Measurements from ENCODE around the gene HEPH. TPM values are rescaled to one million over a fixed set of nuclear protein-coding genes. Genes with fewer than 3 reads are reported as not detected.

Gene HEPH
- total RNA-seq, 1 donor from 2014 or later = 0.50 TPM

DNA sequence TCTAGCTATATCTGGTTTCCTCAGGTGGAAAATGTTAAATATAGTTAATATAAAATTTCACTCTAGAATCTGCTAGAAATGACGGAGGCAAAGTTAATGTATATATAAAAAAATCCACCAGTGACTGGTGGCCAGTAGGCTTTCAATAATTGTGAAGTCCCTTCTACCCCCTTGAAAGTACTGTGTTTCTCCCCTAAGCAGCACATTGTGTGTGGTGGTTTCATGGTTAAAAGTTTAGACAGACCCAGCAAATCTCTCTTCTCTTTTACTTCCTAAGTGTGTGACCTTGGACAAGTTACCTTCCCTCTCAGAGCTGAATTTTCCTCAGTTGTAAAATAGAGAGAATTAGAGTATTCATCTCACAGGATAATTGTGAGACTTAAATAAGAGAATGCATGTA is 600 bp upstream of the HEPH start:
- DNase-seq (ENCODE audit: low spot score) = no peak
- H3K4me1 Mint-ChIP-seq (ENCODE audit: low read depth) = no peaks in the 10 kb centered on the region
- H3K27ac Mint-ChIP-seq (ENCODE audit: unreplicated experiment) = no peak overlapping the region
- H3K9me3 Mint-ChIP-seq (ENCODE audit: low read depth) = peaks cover 11% of the 10 kb centered on the region
- no peak for TF ChIP-seq CTCF (IDR thresholded peaks at IDR 0.05)
- H3K36me3 Mint-ChIP-seq (ENCODE audit: low read depth) = no peaks in the 10 kb centered on the region
- no peaks in the 10 kb centered on the region for H3K27me3 Mint-ChIP-seq (ENCODE audit: low read depth)
- H3K4me3 Mint-ChIP-seq (ENCODE audit: unreplicated experiment) = no peak overlapping the region

GRCh38 chrX:66164470-66164869 is 423 bp downstream of the HEPH start:
- H3K27me3 Mint-ChIP-seq (ENCODE audit: low read depth) = no peaks in the 10 kb centered on the region
- H3K27ac Mint-ChIP-seq (ENCODE audit: unreplicated experiment) = no peak overlapping the region
- H3K9me3 Mint-ChIP-seq (ENCODE audit: low read depth) = peaks cover 12% of the 10 kb centered on the region
- H3K4me1 Mint-ChIP-seq (ENCODE audit: low read depth) = no peaks in the 10 kb centered on the region
- no peak overlapping the region for H3K4me3 Mint-ChIP-seq (ENCODE audit: unreplicated experiment)
- DNase-seq (ENCODE audit: low spot score) = no peak
- H3K36me3 Mint-ChIP-seq (ENCODE audit: low read depth) = no peaks in the 10 kb centered on the region
- no peak for TF ChIP-seq CTCF (IDR thresholded peaks at IDR 0.05)

DNA sequence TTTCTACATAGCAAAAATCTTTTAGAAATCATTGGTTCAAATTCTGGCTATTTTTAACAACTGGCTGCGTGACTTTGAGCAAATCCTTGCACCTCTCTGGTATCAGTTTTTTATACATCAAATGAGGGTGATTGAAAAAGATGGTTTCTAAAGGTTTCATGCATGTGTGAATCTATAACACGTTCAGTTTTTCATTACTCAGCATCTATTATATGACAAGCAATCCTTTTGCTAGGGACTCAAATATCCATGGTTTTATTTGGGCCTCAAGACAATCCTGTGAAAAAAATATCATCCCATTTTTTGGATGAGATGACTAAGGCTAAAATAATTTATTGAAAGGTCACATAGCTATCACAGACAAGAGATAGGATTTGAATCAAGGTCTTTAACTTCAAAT is 884 bp downstream of the HEPH start:
- TF ChIP-seq CTCF (IDR thresholded peaks at IDR 0.05) = no peak
- Mint-ChIP-seq H3K27me3 (ENCODE audit: low read depth) (no peaks in the 10 kb centered on the region), H3K36me3 (ENCODE audit: low read depth) (no peaks in the 10 kb centered on the region), H3K4me1 (ENCODE audit: low read depth) (no peaks in the 10 kb centered on the region), H3K9me3 (ENCODE audit: low read depth) (peaks cover 10% of the 10 kb centered on the region), H3K27ac (ENCODE audit: unreplicated experiment) (no peak overlapping the region), H3K4me3 (ENCODE audit: unreplicated experiment) (no peak overlapping the region)
- no peak for DNase-seq (ENCODE audit: low spot score)

- Mint-ChIP-seq H3K4me1 (ENCODE audit: low read depth) (no peaks in the 10 kb centered on the region), H3K36me3 (ENCODE audit: low read depth) (no peaks in the 10 kb centered on the region)
Measured at GRCh38 chrX:66166671-66167070, 2.6 kb downstream of the HEPH start.

DNA sequence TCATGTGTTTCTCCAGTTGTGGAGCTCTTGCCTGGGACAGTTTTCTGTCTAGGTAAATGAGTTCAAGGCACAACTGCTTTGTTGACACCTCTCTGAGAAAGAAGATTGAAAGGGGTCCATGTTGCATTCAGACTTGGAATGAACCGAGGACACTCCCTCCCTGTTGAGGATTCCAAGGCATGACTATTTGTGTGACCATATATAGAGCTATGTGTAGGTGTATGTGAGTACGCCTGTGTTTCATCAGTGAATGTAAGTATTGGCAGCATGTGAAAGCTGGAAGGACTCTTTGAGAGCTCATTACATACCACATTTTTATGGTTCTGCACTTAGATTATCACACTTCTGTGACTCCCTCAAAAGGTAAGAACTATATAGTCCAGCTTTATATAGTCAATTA is 3.4 kb downstream of the HEPH start:
- DNase-seq (ENCODE audit: low spot score) = no peak
- H3K27me3 Mint-ChIP-seq (ENCODE audit: low read depth) = no peaks in the 10 kb centered on the region
- TF ChIP-seq CTCF (IDR thresholded peaks at IDR 0.05) = no peak
- H3K4me3 Mint-ChIP-seq (ENCODE audit: unreplicated experiment) = no peak overlapping the region
- peaks cover 10% of the 10 kb centered on the region for H3K9me3 Mint-ChIP-seq (ENCODE audit: low read depth)
- no peaks in the 10 kb centered on the region for H3K4me1 Mint-ChIP-seq (ENCODE audit: low read depth)
- H3K27ac Mint-ChIP-seq (ENCODE audit: unreplicated experiment) = no peak overlapping the region
- H3K36me3 Mint-ChIP-seq (ENCODE audit: low read depth) = no peaks in the 10 kb centered on the region

More at GRCh38 chrX:66166671-66167070, 2.6 kb downstream of the HEPH start:
- no peak for DNase-seq (ENCODE audit: low spot score)
- H3K4me3 Mint-ChIP-seq (ENCODE audit: unreplicated experiment) = no peak overlapping the region
- no peak for TF ChIP-seq CTCF (IDR thresholded peaks at IDR 0.05)
- no peaks in the 10 kb centered on the region for H3K27me3 Mint-ChIP-seq (ENCODE audit: low read depth)
- peaks cover 10% of the 10 kb centered on the region for H3K9me3 Mint-ChIP-seq (ENCODE audit: low read depth)
- H3K27ac Mint-ChIP-seq (ENCODE audit: unreplicated experiment) = no peak overlapping the region

Data from chondrocyte (in vitro differentiated cells).